Stimulated activated CD4-positive, alpha-beta T cell treated with anti-CD3 and anti-CD28 coated beads, Interleukin-15, amount 100 ng/mL, for 1 hour (primary cell): ENCODE results near the gene ADAMTS3.

ENCODE experiments used
- DNase-seq, 2 donors: peaks; one replicate each; pipeline ENCODE4 v3.0.0-alpha.2; 2020; ENCODE audit warnings: low read depth in 1 of 2, low spot score in 1 of 2

The ADAMTS3 gene

GRCh38 chr4:72568959-72569718, at the start of gene ADAMTS3:
Gene ADAMTS3 (minus strand): TSS chr4:72569221. CDS start chr4:72568762, 459 bp downstream.
- DNase-seq = no peak

GRCh38 chr4:72613959-72614358, 44.9 kb upstream of the ADAMTS3 start:
- DNase-seq = no peak

- no peak for DNase-seq
Observed at GRCh38 chr4:72606751-72607150, 37.7 kb upstream of the ADAMTS3 start.

- no peak for DNase-seq
Observed at GRCh38 chr4:72604324-72604723, 35.3 kb upstream of the ADAMTS3 start.

- DNase-seq = no peak
Observed at GRCh38 chr4:72602396-72603376, 33.7 kb upstream of the ADAMTS3 start.

- no peak for DNase-seq
Observed at GRCh38 chr4:72591547-72592454, 22.8 kb upstream of the ADAMTS3 start.

GRCh38 chr4:72587334-72587733, 18.3 kb upstream of the ADAMTS3 start:
- no peak for DNase-seq

GRCh38 chr4:72582853-72583252, 13.8 kb upstream of the ADAMTS3 start:
- DNase-seq = no peak

- DNase-seq = no peak
Observed at GRCh38 chr4:72577211-72577610, 8.2 kb upstream of the ADAMTS3 start.

- no peak for DNase-seq
Observed at GRCh38 chr4:72571337-72571736, 2.3 kb upstream of the ADAMTS3 start.

- DNase-seq = no peak
Observed at GRCh38 chr4:72569719-72570235, 756 bp upstream of the ADAMTS3 start.

GRCh38 chr4:72567821-72568675, 973 bp downstream of the ADAMTS3 start:
- DNase-seq = peak in 1 of 2 donors; percentile 1

GRCh38 chr4:72567036-72567435, 2.0 kb downstream of the ADAMTS3 start:
- DNase-seq = no peak

- no peak for DNase-seq
Observed at GRCh38 chr4:72566464-72566972, 2.5 kb downstream of the ADAMTS3 start.

GRCh38 chr4:72564789-72565188, 4.2 kb downstream of the ADAMTS3 start:
- no peak for DNase-seq

- no peak for DNase-seq
Observed at GRCh38 chr4:72564184-72564583, 4.8 kb downstream of the ADAMTS3 start.

GRCh38 chr4:72558655-72559054, 10.4 kb downstream of the ADAMTS3 start:
- DNase-seq = no peak

- DNase-seq = no peak
Observed at GRCh38 chr4:72557021-72557420, 12.0 kb downstream of the ADAMTS3 start.

- DNase-seq = no peak
Observed at GRCh38 chr4:72555377-72555831, 13.6 kb downstream of the ADAMTS3 start.
